HEK293 (cell line): ENCODE data around the gene MTMR10.

Experiments used
- ZNF114 ChIP-seq: fragments of 450-650 bp; formaldehyde crosslinking; IDR thresholded peaks from 2 replicates; pipeline ENCODE4 v1.5.0; 2017; ENCODE audit warnings: missing biosample characterization, missing genetic modification characterization
- ZNF175 ChIP-seq: fragments of 450-650 bp; formaldehyde crosslinking; IDR thresholded peaks from 2 replicates; pipeline ENCODE4 v1.5.1; 2016; ENCODE audit warnings: missing biosample characterization, missing genetic modification characterization
- ZNF548 ChIP-seq: fragments of 450-650 bp; formaldehyde crosslinking; IDR thresholded peaks from 2 replicates; pipeline ENCODE4 v1.5.1; 2016; ENCODE audit warnings: missing biosample characterization, missing genetic modification characterization
- TF ChIP-seq, protein P1 (sequence below): fragments of 450-650 bp; formaldehyde crosslinking; IDR thresholded peaks from 2 replicates; pipeline ENCODE4 v1.5.1; 2016; ENCODE audit warnings: missing biosample characterization, missing genetic modification characterization
- TF ChIP-seq, protein P2 (sequence below): fragments of 450-650 bp; formaldehyde crosslinking; conservative IDR thresholded peaks from 2 replicates; pipeline ENCODE4 v1.5.1; 2016; ENCODE audit warnings: low read depth, missing biosample characterization, missing genetic modification characterization

DNA sequence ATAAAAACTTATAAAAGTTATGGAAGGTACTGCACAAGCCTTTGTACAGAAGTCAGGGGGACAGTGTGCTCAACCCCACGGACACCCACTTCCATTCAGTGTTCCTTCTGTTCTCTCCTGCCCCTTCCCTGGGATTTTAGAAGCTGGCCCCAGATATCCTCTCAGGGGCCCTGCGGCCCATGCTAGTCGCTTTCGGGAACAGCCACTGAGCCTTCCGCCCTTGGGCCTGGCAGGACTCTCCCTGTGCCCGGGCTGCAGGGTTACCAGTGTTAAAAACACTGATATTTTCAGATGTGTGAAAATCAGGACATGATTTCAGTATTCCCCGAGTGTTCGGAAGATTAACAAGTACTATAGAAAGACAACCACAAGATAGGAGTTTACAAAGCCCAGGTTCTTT, 65.3 kb downstream of the MTMR10 start:
- TF ChIP-seq ZNF175 (no peak), ZNF114 (tag by site-specific recombination) (no peak), ZNF548 (no peak)
- TF ChIP-seq, protein P1, sequence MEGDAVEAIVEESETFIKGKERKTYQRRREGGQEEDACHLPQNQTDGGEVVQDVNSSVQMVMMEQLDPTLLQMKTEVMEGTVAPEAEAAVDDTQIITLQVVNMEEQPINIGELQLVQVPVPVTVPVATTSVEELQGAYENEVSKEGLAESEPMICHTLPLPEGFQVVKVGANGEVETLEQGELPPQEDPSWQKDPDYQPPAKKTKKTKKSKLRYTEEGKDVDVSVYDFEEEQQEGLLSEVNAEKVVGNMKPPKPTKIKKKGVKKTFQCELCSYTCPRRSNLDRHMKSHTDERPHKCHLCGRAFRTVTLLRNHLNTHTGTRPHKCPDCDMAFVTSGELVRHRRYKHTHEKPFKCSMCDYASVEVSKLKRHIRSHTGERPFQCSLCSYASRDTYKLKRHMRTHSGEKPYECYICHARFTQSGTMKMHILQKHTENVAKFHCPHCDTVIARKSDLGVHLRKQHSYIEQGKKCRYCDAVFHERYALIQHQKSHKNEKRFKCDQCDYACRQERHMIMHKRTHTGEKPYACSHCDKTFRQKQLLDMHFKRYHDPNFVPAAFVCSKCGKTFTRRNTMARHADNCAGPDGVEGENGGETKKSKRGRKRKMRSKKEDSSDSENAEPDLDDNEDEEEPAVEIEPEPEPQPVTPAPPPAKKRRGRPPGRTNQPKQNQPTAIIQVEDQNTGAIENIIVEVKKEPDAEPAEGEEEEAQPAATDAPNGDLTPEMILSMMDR (tag by site-specific recombination): no peak
- TF ChIP-seq, protein P2, sequence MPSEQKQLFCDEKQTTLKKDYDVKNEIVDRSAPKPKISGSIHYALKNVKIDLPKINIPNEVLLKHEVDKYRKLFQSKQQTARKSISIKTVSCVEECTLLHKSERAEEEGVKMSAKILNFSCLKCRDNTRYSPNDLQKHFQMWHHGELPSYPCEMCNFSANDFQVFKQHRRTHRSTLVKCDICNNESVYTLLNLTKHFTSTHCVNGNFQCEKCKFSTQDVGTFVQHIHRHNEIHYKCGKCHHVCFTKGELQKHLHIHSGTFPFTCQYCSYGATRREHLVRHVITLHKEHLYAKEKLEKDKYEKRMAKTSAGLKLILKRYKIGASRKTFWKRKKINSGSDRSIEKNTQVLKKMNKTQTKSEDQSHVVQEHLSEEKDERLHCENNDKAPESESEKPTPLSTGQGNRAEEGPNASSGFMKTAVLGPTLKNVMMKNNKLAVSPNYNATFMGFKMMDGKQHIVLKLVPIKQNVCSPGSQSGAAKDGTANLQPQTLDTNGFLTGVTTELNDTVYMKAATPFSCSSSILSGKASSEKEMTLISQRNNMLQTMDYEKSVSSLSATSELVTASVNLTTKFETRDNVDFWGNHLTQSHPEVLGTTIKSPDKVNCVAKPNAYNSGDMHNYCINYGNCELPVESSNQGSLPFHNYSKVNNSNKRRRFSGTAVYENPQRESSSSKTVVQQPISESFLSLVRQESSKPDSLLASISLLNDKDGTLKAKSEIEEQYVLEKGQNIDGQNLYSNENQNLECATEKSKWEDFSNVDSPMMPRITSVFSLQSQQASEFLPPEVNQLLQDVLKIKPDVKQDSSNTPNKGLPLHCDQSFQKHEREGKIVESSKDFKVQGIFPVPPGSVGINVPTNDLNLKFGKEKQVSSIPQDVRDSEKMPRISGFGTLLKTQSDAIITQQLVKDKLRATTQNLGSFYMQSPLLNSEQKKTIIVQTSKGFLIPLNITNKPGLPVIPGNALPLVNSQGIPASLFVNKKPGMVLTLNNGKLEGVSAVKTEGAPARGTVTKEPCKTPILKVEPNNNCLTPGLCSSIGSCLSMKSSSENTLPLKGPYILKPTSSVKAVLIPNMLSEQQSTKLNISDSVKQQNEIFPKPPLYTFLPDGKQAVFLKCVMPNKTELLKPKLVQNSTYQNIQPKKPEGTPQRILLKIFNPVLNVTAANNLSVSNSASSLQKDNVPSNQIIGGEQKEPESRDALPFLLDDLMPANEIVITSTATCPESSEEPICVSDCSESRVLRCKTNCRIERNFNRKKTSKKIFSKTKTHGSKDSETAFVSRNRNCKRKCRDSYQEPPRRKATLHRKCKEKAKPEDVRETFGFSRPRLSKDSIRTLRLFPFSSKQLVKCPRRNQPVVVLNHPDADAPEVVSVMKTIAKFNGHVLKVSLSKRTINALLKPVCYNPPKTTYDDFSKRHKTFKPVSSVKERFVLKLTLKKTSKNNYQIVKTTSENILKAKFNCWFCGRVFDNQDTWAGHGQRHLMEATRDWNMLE: no peak
